Ovary (tissue), 3 donors: ENCODE data around the gene TFAM.

Source experiments
- EP300 ChIP-seq: sonication (generic); formaldehyde crosslinking; IDR thresholded peaks from one replicate; pipeline ENCODE4 v1.6.1; 2017; ENCODE audit warnings: antibody characterized with exemption
- POLR2A ChIP-seq: fragments of 450-650 bp; IDR thresholded peaks from one replicate; pipeline ENCODE4 v1.6.1; 2017; ENCODE audit warnings: antibody characterized with exemption, mild to moderate bottlenecking, moderate library complexity
- TF ChIP-seq, protein P1 (sequence below), 3 donors: fragments of 450-650 bp in 2 of 3; fragments of 200-600 bp in 1 of 3; IDR thresholded peaks; one replicate each; pipeline versions ENCODE4 v1.5.1 to v1.8.0; 2016 to 2022; ENCODE audit warnings: antibody characterized with exemption in 3 of 3, mild to moderate bottlenecking in 1 of 3
- donor health status: DM: no; HTN: no; CAD: no.

- TF ChIP-seq, protein P1, sequence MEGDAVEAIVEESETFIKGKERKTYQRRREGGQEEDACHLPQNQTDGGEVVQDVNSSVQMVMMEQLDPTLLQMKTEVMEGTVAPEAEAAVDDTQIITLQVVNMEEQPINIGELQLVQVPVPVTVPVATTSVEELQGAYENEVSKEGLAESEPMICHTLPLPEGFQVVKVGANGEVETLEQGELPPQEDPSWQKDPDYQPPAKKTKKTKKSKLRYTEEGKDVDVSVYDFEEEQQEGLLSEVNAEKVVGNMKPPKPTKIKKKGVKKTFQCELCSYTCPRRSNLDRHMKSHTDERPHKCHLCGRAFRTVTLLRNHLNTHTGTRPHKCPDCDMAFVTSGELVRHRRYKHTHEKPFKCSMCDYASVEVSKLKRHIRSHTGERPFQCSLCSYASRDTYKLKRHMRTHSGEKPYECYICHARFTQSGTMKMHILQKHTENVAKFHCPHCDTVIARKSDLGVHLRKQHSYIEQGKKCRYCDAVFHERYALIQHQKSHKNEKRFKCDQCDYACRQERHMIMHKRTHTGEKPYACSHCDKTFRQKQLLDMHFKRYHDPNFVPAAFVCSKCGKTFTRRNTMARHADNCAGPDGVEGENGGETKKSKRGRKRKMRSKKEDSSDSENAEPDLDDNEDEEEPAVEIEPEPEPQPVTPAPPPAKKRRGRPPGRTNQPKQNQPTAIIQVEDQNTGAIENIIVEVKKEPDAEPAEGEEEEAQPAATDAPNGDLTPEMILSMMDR (IDR thresholded peaks at IDR 0.05) = no peak
- no peak for TF ChIP-seq EP300
- TF ChIP-seq POLR2A = no peak
Observed at GRCh38 chr10:58341947-58342346, 43.3 kb upstream of the TFAM start.
